Keratinocyte (primary cell): ENCODE measurements around the gene THAP10.
"Not testable (repeated sequence)": the region's sequence is repeated elsewhere in the genome, so short reads cannot be mapped to it uniquely, and the experiment has no call there.

Source experiments
- CTCF ChIP-seq, 3 experiments: IDR thresholded peaks in 1 of 3; conservative IDR thresholded peaks in 1 of 3; optimal IDR thresholded peaks in 1 of 3; 2 replicates in 2 of 3; 3 replicates in 1 of 3; pipeline versions ENCODE3 to v1.5.1; 2011; ENCODE audit warnings: low read length in 3 of 3, mild to moderate bottlenecking in 3 of 3, moderate library complexity in 2 of 3, control low read depth in 1 of 3, inconsistent platforms in 1 of 3; ENCODE audit not compliant: insufficient read depth in 2 of 3; ENCODE audit errors: extremely low read depth in 1 of 3
- EZH2 ChIP-seq: IDR thresholded peaks from one replicate; pipeline ENCODE4 v1.6.1; 2012; ENCODE audit warnings: inconsistent platforms, mild to moderate bottlenecking, low read length, moderate library complexity

GRCh38 chr15:70858614-70859321 is 33.5 kb downstream of the THAP10 start:
- not testable (repeated sequence) for TF ChIP-seq CTCF (optimal IDR thresholded peaks at IDR 0.05 in 1 of 3, IDR thresholded peaks at IDR 0.05 in 1 of 3, conservative IDR thresholded peaks at IDR 0.05 in 1 of 3; ENCODE audit: extremely low read depth in 1 of 3, insufficient read depth in 2 of 3, low read length in 3 of 3); EZH2
